Endothelial cell of umbilical vein (primary cell): ENCODE measurements around the gene PPP1R15B. TPM values are rescaled to one million over a fixed set of nuclear protein-coding genes. Genes with fewer than 3 reads are reported as not detected.
A peak's percentile ranks its signal among the peaks of the same experiment; 100 is the strongest.

Source experiments
- BruUV-seq: library from RNA; stranded (reverse); fragments of 400-500 nt; replicated peaks from 2 replicates; lab custom pipeline; 2021; lab: Mats Ljungman, UMichigan
- CTCF ChIA-PET: fragments of 300-600, 350-600 bp; sonication (Branson Sonifier 250); formaldehyde crosslinking; loops from one replicate; lab custom pipeline; 2021; ENCODE audit warnings: antibody characterized with exemption, inconsistent platforms; lab: Charles Lee
- POLR2A ChIA-PET: fragments of 300-600, 350-600 bp; sonication (Branson Sonifier 250); formaldehyde crosslinking; loops from one replicate; lab custom pipeline; 2021; ENCODE audit warnings: antibody characterized with exemption, inconsistent platforms; lab: Charles Lee
- DNase-seq: peaks from one replicate; pipeline ENCODE4 v3.0.0-alpha.2; 2011; ENCODE audit warnings: low read depth, low spot score
- FAIRE-seq: peaks from 2 replicates; lab custom pipeline; 2011; peaks lifted over from hg19 to GRCh38; lab: Jason Lieb, UNC
- H2AFZ ChIP-seq: 2 replicates; pipeline ENCODE4 v1.6.0; 2012; ENCODE audit warnings: low read depth, low read length, control low read depth, inconsistent platforms
- H3K27ac ChIP-seq: 2 replicates; pipeline ENCODE4 v1.5.1; 2011; ENCODE audit warnings: low read depth, mild to moderate bottlenecking, control low read depth, low read length, moderate library complexity; ENCODE audit not compliant: insufficient read depth
- H3K27me3 ChIP-seq, 2 experiments: 2 replicates each; pipeline versions ENCODE4 v1.6.0 to v1.6.1; 2011; ENCODE audit warnings: low read length in 2 of 2, mixed read lengths in 1 of 2; ENCODE audit not compliant: control insufficient read depth in 2 of 2, insufficient read depth in 2 of 2
- H3K36me3 ChIP-seq, 2 experiments: 2 replicates in 1 of 2; 3 replicates in 1 of 2; pipeline ENCODE4 v1.5.1; 2011; ENCODE audit warnings: low read length in 2 of 2, mild to moderate bottlenecking in 1 of 2, moderate library complexity in 1 of 2; ENCODE audit not compliant: control insufficient read depth in 2 of 2, insufficient read depth in 2 of 2; ENCODE audit errors: extremely low read depth in 1 of 2
- H3K4me1 ChIP-seq: 3 replicates; pipeline ENCODE4 v1.5.1; 2011; ENCODE audit warnings: mild to moderate bottlenecking, low read length; ENCODE audit not compliant: control insufficient read depth, insufficient read depth; ENCODE audit errors: extremely low read depth
- H3K4me2 ChIP-seq: 2 replicates; pipeline ENCODE4 v1.6.1; 2011; ENCODE audit warnings: low read length, control low read depth, mixed read lengths; ENCODE audit not compliant: insufficient read depth
- H3K4me3 ChIP-seq, 3 experiments: fragments of 200-600 bp in 1 of 3; sonication (generic), shearing (Covaris generic) in 1 of 3; replicated peaks in 1 of 3; 2 replicates each; pipeline ENCODE4 v1.5.1; 2011 to 2016; ENCODE audit warnings: control low read depth in 3 of 3, low read length in 3 of 3, mild to moderate bottlenecking in 2 of 3, inconsistent platforms in 1 of 3, low read depth in 1 of 3, moderate library complexity in 1 of 3; ENCODE audit not compliant: insufficient read depth in 1 of 3
- H3K79me2 ChIP-seq: 2 replicates; pipeline ENCODE4 v1.6.0; 2012; ENCODE audit warnings: low read length, inconsistent platforms; ENCODE audit not compliant: control insufficient read depth, insufficient read depth
- H3K9ac ChIP-seq: replicated peaks from 2 replicates; pipeline ENCODE3; 2011; ENCODE audit warnings: low read length, control low read depth; ENCODE audit not compliant: insufficient read depth; ENCODE audit errors: extremely low read depth
- H3K9me1 ChIP-seq: replicated peaks from 3 replicates; pipeline ENCODE4 v1.6.0; 2011; ENCODE audit warnings: mild to moderate bottlenecking, low read length; ENCODE audit not compliant: control insufficient read depth, insufficient read depth; ENCODE audit errors: extremely low read depth
- H3K9me3 ChIP-seq: replicated peaks from 2 replicates; pipeline ENCODE4 v1.5.1; 2012; ENCODE audit warnings: low read length, inconsistent platforms; ENCODE audit not compliant: control insufficient read depth, insufficient read depth
- H4K20me1 ChIP-seq: replicated peaks from 2 replicates; pipeline ENCODE3; 2011; ENCODE audit warnings: mild to moderate bottlenecking, low read length; ENCODE audit not compliant: control insufficient read depth, insufficient read depth; ENCODE audit errors: extremely low read depth
- CTCF ChIP-seq, 2 donors: IDR thresholded peaks; 1 replicate in 1 of 2; 2 replicates in 1 of 2; pipeline ENCODE4 v1.5.1; 2011; ENCODE audit warnings: low read length in 2 of 2, mild to moderate bottlenecking in 2 of 2, moderate library complexity in 2 of 2, control low read depth in 1 of 2, inconsistent platforms in 1 of 2, low read depth in 1 of 2; ENCODE audit not compliant: insufficient read depth in 1 of 2; ENCODE audit errors: extremely low read depth in 1 of 2
- EZH2 ChIP-seq: IDR thresholded peaks from 2 replicates; pipeline ENCODE4 v1.6.1; 2012; ENCODE audit warnings: borderline replicate concordance, low read depth, mild to moderate bottlenecking, moderate library complexity, low read length, inconsistent platforms; ENCODE audit not compliant: severe bottlenecking
- MYC ChIP-seq: IDR thresholded peaks from one replicate; pipeline ENCODE4 v1.6.1; 2011; ENCODE audit warnings: mild to moderate bottlenecking, low read depth, low read length
- POLR2A ChIP-seq: IDR thresholded peaks from 2 replicates; pipeline ENCODE4 v1.6.1; 2012; ENCODE audit warnings: low read depth, mild to moderate bottlenecking, control low read depth, low read length
- dilution Hi-C: fragments of 300-500 bp; cut with MboI; formaldehyde crosslinking; loops from one replicate; pipeline ENCODE4 v1.15.0; 2019; ENCODE audit warnings: low sequenced_read_pairs; ENCODE audit not compliant: extremely low pct_ligation_motif_present
- intact Hi-C: fragments of 100-400 bp; cut with micrococcal nuclease; formaldehyde crosslinking; loops from one replicate; pipeline ENCODE4 v1.10.0; 2022
- polyA plus RNA-seq, 4 experiments: library from polyadenylated mRNA; depleted of rRNA in 3 of 4; stranded (reverse) in 3 of 4; unstranded in 1 of 4; fragments of >200 nt; gene quantifications; 2 replicates each; pipeline versions ENCODE4 v1.2.1 to v1.2.3, GENCODE V29; 2011 to 2012; ENCODE audit warnings: missing spikeins in 1 of 4
- total RNA-seq: library from RNA; stranded (reverse); gene quantifications from 2 replicates; pipeline ENCODE4 v1.2.3, GENCODE V29; 2021

The PPP1R15B gene
- total and polyA plus RNA-seq, 2 donors (not counting 3 experiments of a cell fraction or from before 2014, with no cell fraction given) = 16.8 to 39.8 TPM

GRCh38 chr1:204445860-204446412 lies 34.3 kb upstream of the PPP1R15B start:
- BruUV-seq = no TSS peak

More at GRCh38 chr1:204445860-204446412, 34.3 kb upstream of the PPP1R15B start:
- POLR2A ChIA-PET = interaction anchor here (1.2 to 1.7 kb wide), 2 partner anchors 48 to 57 kb away, joined by 5 to 19 read pairs; partner anchors contain the start of gene PIK3C2B
- Histone ChIP-seq H3K27ac (no peak overlapping the region), H3K9me1 (no peaks in the 10 kb centered on the region), H3K79me2 (no peaks in the 10 kb centered on the region), H3K36me3 (peaks cover 0 to 48% of the 10 kb centered on the region in 2 experiments), H3K4me2 (no peak overlapping the region), H3K4me1 (peaks cover 15% of the 10 kb centered on the region), H3K9me3 (no peaks in the 10 kb centered on the region), H3K4me3 (no peak overlapping the region), H4K20me1 (no peaks in the 10 kb centered on the region), H2AFZ (no peak overlapping the region), H3K9ac (no peak overlapping the region), H3K27me3 (no peaks in the 10 kb centered on the region)
- no peak for TF ChIP-seq POLR2A
- TF ChIP-seq CTCF (IDR thresholded peaks at IDR 0.05; ENCODE audit: extremely low read depth in 1 of 2, insufficient read depth in 1 of 2, low read depth in 1 of 2, low read length in 2 of 2) = peak; percentile 28 to 82
- no peak for TF ChIP-seq EZH2
- no peak for TF ChIP-seq MYC
- CTCF ChIA-PET = interaction anchor here (0.6 to 34.5 kb wide), 16 partner anchors 8 to 361 kb away, joined by 3 to 1267 read pairs (median 11); partner anchors contain the start of genes GOLT1A and PIK3C2B
- DNase-seq (peak; percentile 55), FAIRE-seq (no peak)
- intact Hi-C loops = loop anchor here (1.0 to 10.0 kb wide), 5 partner anchors 15 to 359 kb away; partner anchors contain the start of gene PIK3C2B
- dilution Hi-C loops = loop anchor here (10.0 kb wide), 1 partner anchor 59 kb away; no protein-coding TSS in a partner anchor
